Ammon's horn (tissue), 1 donor: Measurements from ENCODE around the gene KRTAP4-9.
"Not testable (repeated sequence)": the region's sequence is repeated elsewhere in the genome, so short reads cannot be mapped to it uniquely, and the experiment has no call there.

Source experiments
- DNase-seq: peaks from one replicate; pipeline ENCODE4 v3.0.0-alpha.2; 2016; ENCODE audit warnings: low spot score

Gene KRTAP4-9

DNA sequence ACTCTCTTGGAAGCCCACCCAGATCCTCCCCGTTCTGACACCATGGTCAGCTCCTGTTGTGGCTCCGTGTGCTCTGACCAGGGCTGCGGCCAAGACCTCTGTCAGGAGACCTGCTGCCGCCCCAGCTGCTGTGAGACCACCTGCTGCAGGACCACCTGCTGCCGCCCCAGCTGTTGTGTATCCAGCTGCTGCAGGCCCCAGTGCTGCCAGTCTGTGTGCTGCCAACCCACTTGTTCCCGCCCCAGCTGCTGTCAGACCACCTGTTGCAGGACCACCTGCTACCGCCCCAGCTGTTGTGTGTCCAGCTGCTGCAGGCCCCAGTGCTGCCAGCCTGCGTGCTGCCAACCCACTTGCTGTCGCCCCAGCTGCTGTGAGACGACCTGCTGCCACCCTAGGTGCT lies at the start of gene KRTAP4-9:
Gene KRTAP4-9 (plus strand): TSS at position 43 of the 400 bp plus-strand sequence. CDS start 0 bp downstream, at position 43.
- not testable (repeated sequence) for DNase-seq

DNA sequence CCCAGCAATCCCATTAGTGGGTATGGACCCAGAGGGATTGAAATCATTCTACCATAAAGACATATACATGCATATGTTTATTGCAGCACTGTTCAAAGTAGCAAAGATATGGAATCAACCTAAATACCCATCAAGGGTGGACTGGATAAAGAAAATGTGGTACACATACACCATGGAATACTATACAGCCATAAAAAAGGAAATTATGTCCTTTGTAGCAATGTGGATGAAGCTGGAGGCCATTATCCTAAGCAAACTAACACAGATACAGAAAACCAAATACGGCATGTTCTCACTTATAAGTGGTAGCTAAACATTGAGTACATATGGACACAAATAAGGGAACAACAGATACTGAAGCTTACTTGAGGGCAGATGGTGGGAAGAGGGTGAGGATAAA lies 47.6 kb upstream of the KRTAP4-9 start:
- no peak for DNase-seq

DNA sequence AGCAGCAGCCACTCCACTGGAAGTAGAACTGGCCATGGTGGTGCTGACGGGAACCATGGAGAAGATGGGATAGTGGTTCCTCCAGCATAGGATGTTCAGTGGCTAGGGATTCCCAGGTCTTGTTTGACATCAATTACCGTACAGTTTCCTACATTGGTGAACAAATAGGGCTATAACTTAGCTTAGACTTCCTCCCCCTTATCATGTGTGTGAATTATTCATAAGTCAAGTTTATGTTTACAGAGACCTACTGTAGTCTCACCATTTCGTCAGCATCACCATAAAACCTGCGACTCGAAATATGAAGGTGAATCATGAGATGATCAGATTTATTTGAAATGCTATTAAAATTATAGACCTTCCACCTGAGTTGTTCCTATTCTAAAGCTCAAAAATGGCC lies 46.4 kb upstream of the KRTAP4-9 start:
- DNase-seq = no peak

DNA sequence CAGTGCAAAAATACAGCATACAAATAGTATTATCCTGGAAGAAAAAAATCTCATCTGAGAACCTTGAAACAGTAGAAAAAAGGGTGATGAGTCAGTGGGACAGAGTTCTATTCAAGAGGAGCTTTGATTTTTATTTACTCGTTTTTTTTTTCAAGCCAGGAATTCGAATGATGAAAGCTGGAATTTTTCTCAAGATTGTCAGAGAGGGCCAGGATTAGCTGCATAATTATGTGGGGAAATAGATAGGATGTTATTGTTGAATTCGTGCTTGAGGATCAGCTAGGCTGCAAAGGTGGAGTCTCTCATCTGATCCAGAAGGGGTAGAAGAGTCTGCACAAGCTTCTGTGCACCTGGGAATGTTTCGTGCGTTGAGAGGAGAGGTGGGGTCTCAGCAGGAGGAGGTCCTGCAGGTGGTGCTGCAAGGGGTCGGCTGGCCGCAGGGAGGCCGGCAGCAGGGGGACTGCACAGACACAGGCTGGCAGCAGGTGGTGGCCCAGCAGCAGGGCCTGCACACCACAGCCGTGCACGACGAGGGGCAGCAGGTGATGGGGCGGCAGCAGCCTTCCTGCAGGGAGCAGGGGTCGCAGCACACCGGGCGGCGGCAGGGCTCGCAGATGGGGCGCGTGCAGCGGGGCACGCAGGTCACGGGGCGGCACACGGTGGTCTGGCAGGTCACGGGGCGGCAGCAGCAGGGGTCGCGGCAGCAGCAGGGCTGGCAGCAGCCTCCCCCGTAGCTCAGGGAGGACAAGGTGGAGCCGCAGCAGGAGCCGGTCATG lies 45.7 kb upstream of the KRTAP4-9 start:
- not testable (repeated sequence) for DNase-seq

DNA sequence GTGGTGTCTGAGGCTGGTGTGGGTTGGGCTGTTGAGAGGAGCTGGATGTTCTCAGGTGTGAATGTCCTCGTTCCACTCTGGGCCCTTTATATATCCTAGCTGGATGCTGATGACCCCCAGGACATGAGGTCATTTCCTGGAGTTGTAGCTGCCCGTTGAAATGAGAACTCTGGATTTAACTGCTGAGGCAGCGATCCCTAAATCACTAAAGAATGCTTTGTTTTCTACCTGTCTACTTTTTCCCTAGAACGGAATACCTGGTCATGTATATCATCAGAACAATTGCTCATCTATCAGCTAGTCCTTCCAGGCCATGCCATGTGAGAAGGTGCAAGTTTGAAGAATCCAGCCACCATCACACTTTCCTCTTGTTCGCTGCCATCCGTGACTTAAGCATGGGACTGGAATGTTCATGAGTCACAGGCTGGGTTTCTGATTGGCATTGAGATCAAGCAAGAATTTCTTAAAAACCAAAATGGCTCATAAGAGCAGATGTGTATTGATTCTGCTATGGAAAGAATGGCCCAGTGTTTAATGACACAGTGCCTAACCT lies 45.1 kb upstream of the KRTAP4-9 start, which contains the start of gene KRTAP2-3:
Gene KRTAP2-3 (minus strand): TSS at position 63 of the 553 bp plus-strand sequence. CDS start 64 bp downstream, outside the sequence.
- no peak for DNase-seq

DNA sequence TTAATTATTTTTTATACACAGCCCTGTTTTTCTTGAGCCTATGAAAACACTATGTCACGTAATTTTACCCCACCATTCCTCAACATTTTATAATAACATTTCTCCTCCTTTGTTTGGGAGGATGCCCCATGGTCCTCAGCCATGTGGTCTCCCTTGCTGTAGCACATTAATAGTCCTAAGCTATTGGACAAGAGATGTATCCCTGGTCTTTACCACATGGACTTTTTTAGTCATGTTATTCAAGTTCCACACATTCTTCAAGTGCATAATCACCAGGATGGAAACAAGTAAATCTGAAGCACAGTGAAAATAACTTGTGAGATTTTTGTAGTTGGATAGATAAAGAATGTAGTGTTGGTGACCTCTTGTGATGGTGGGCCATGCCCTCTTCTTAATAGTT lies 43.2 kb upstream of the KRTAP4-9 start:
- DNase-seq = no peak

DNA sequence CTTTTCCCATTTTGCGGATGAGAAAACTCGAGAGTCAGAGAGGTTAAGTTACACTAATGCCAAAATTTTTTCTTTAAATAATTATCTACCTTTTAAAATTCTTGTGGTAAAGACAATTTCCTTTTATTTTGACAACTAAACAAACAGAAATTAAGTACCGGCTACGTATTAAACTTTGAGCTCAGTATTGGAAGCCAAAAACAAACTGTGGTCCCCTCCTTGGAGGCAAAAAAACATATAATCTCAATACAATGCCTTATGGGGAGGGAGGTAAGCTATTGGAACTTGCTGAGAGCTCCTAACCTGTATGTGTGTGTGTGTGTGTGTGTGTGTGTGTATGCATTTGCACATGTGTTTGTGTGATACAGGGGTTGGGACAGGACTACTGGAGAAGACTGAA lies 41.7 kb upstream of the KRTAP4-9 start:
- DNase-seq = no peak

DNA sequence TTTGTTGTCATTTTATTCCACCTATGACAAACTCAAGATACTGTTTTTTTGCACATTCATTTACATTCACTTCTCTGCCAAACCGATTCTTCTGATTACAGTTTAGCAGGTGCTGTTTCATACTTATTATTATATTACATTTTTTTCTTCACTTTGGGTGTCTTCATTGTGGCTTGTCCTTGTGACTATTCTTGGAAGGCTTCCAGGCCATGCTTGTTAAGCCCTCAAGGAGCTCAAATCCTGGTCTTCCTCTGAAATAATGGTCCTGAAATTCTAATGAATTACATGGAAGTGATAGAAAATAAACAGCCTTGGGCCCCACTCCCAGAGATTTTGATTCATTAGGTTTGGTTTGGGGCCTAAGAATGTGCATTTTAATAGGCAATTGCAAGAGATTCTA lies 40.9 kb upstream of the KRTAP4-9 start:
- DNase-seq = no peak

DNA sequence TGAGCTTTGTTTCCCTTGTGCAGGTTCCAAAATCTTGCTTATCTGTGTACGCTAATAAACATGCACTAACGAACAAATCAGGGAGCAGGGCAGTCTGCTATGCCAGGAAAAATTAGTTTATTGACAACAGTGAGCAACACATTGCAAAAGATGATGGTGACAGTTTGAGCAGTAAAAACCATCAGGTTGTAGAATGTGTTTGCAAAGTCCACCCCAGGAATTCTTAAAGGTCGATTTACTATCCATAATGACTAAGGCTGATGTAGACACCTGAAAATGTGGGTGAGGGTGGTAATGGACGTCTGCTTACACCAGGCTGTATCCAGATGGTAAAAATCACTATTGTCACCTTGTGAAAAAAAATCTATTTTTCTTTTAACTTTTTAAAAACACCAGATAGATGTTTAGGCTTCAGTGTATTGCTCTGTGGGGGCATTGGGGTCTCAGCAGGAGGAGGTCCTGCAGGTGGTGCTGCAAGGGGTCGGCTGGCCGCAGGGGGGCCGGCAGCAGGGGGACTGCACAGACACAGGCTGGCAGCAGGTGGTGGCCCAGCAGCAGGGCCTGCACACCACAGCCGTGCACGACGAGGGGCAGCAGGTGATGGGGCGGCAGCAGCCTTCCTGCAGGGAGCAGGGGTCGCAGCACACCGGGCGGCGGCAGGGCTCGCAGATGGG lies 40.0 kb upstream of the KRTAP4-9 start:
- not testable (repeated sequence) for DNase-seq

DNA sequence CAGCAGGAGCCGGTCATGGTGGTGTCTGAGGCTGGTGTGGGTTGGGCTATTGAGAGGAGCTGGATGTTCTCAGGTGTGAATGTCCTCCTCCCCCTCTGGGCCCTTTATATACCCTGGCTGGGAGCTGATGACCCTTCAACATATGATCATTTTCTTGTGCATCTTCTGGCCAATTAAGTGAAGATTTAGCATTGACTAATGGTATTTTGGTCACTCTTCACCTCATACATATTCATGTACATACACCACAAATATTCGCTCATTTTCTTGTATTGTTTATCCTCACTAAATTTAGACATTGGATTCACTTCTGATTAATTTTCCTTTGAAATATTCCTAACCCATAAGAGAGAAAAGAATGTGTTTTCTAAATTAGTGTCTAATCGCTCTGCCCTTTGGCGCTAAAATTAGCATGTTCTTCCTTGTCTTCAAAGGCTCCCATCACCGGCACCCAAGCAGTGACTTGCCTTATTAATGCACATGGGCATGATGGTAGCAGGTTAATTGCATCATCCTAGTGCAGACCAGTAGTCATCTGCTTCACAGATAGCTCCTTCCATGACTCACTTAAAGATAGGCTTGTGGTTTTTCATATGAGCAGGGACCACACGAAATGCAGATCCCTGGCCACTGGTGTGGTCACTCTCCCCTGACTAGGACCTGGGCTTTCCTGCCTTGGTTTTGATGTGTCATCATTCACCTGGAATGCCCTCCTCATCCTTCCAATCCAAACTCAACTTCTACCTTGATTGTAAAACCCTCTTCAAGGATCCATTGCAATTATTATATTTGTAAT lies 39.2 kb upstream of the KRTAP4-9 start, which contains the start of gene KRTAP2-4:
Gene KRTAP2-4 (minus strand): TSS at position 51 of the 796 bp plus-strand sequence. CDS start 34 bp downstream, at position 17.
- DNase-seq = no peak

DNA sequence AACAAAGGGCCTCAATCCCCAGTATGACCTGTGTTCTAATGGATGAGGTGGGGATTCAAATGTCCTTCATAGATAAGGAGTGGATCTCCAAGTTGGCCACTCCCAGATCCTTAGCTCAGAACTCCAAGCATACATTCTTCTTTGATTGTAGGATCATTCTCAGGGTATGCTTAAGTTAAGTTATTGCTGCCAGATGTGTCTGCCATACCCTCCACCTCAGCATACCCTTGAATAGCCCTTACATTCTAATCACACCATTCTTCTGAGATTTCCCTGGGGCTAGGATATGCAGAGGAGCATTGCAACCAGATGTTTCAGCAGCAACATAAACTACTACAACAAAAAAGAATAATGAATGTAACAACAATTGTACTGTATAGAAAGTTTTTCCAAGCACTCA lies 37.9 kb upstream of the KRTAP4-9 start:
- no peak for DNase-seq

DNA sequence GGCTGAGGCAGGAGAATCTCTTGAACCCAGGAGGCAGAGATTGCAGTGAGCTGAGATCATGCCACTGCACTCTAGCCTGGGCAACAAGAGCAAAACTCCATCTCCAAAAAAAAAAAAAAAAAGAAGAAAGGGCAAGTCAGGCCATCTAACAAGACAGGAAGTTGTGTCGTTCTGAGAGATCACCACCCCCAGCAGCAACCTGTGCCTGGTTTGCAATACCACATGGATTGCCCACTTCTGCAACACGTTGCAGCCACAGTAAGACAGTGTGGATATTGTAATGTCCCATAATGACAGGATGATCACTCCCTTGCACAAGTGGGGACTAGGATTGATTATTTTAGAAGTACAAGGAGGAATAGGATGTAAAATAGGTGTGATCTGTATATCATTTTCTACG lies 36.2 kb upstream of the KRTAP4-9 start:
- no peak for DNase-seq

DNA sequence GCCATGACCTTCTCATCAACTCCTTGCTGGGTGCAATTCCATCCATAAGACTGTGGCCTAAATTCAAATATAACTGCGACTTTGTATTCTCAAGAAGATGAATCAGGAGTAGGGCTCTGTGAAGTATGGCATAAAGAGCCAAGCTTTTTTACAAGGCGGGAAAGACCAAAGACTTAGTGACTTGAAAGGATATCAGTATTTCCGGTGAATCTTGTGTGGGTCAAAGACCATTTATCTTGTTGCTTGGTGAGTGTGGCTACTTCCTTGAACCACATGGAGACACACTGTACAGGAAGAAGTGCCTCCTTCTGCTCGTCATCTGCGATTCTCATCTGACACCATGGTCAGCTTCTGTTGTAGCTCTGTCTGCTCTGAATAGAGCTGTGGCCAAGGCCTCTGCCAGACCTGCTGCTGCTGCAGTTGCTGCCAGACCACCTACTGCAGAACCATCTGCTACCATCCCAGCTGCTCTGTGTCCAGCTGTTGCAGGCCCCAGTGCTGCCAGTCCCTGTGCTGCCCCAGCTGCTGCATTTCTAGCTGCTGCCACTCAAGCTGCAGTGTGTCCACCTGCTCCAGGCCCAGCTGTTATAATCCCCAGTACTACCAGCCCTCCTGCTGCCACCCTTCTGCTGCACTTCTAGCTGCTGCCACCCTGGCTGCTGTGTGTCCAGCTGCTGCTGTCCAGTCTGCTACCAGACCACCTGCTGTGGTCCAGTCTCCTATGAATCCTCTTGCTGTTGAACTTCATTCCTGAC lies 33.4 kb upstream of the KRTAP4-9 start:
- DNase-seq = no peak

DNA sequence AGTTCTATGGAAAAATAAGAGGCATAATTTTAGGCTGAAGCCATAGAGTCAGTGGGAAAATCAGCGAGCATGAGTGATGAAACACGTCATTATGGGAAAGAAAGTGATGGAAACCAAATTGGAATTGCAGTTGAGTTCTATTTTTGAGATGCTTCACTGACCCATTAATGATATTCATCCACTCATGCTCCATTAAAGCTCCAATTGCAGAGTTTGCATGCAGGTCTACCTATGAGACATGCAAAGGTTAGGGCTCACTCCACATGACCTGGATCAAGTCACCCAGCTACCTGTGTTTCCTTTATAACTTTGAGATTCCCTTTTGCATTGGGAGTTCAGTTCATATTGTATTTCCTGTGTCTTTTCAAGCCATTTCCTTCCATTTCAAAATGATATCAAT lies 31.5 kb upstream of the KRTAP4-9 start:
- DNase-seq = no peak

DNA sequence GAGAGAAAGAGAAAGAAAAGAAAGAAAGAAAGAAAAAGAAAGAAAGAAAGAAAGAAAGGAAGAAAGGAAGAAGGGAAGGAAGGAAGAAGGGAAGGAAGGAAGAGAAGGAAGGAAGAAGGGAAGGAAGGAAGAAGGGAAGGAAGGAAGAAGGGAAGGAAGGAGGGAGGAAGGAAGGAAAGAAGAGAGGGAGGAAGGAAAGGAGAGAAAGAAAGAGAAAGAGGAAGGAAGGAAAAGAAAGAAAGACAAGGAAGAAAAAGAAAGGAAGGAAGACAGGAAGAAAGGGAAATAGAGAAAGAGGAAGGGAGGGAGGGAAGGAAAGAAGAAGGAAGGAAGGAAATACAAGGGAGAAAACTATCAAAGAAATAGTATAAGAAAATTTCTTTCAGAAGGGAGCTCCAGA lies 28.4 kb upstream of the KRTAP4-9 start:
- DNase-seq = no peak

DNA sequence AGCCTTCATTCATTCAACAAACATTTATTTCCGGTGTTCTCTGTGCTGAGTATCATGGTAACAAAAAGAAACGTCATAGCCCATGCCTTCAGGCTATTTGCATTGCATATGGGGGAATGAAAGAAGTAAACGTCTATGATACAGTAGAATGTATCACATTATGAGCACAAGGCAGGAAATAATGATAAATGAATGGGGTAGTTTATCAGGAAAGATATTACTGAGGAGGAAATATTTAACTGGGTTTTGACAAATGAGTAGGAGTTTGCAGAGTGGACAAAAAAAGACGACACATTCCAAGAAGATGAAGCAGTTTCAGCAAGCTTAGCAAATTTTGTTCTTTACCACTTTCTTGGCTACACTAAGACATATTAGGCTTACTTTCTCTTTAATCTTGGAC lies 22.6 kb upstream of the KRTAP4-9 start:
- DNase-seq = no peak

DNA sequence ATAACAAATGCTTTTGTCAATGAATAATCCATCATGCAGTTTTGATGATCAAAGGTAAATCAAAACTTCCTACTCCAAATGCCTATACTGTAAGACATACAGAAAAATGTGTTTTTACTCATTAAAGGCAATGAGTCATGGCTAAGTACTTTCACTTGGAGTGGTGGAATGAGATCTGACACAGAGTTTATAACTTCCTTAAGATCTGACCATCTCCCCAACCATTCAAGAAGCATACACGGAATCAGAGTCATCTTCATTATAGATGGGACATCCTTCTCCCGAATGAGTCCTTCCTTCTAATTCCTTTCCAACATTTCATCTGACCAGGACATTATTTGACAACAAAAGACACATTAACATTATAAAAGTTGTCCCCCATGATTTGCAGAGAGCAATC lies 21.8 kb upstream of the KRTAP4-9 start:
- DNase-seq = not testable (repeated sequence)

DNA sequence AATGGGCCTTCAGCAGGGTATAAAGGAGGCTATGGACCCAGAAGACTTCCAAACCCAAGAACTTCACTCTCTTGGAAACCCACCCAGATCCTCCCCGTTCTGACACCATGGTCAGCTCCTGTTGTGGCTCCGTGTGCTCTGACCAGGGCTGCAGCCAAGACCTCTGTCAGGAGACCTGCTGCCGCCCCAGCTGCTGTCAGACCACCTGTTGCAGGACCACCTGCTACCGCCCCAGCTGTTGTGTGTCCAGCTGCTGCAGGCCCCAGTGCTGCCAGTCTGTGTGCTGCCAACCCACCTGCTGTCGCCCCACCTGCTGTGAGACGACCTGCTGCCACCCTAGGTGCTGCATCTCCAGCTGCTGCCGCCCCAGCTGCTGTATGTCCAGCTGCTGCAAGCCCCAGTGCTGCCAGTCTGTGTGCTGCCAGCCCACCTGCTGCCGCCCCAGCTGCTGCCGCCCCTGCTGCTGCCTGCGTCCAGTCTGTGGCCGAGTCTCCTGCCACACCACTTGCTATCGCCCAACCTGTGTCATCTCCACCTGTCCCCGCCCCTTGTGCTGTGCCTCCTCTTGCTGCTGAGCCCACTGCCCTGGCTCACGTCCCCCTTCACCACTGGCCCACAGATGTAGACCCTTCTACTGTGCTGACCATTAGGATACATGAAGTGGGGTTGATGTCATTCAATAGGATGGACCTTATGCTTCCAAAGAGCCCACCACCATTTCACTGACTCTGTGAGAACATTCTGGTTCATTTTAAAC lies 20.9 kb upstream of the KRTAP4-9 start, which contains the start of gene KRTAP4-7:
Gene KRTAP4-7 (plus strand): TSS at position 51 of the 757 bp plus-strand sequence. CDS start 57 bp downstream, at position 108.
- DNase-seq = not testable (repeated sequence)

DNA sequence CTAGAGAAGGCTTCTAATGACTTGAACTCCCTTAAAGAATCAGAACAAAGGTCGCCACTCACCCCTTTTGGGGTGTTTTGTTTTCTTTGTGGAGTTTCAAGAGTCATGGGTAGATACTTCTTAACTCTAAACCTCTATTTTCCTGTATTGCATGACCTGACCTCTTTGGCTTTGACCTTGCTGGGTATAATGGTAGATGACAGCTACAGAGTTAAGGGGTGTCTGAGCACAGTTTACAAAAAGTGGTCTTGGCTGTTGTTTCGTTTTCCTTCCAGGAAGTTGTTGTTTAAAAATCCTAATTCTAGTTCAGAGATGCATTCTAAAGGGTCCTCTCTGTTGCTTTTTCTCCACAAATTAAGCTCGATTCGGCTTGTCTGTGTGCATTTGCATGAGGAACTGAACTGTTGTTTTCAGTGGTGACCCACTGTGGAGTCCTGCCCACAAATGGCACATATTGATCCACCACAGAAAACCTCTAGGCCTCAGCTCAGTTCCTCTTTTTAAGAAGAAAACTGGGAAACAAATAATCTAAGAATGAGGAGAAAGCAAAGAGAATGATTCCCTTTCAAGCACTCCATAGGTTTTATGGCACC lies 16.3 kb upstream of the KRTAP4-9 start:
- DNase-seq = not testable (repeated sequence)

DNA sequence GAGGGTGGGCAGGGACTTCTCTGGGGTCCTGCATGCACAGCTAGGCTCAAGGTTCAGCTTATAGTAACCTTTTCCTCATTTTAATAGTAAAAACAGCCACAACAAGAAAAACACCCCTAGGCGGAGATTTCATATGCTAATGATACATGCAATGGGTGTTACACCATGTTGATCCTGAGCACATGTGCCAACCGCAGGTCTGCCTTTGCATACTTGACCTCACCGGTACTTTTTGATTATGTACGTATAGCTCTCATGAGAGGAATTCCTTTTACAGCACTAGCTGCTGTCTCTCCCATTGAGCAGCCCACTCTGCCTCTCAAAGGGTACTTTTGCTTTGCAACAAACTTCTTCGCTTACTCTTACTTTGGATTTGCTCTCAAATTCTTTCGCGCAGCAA lies 9.1 kb upstream of the KRTAP4-9 start:
- no peak for DNase-seq
